Sigmoid colon (tissue), 4 donors: ENCODE data around the gene CHERP.

Source experiments
- EP300 ChIP-seq, 4 donors: sonication (generic); formaldehyde crosslinking; IDR thresholded peaks; one replicate each; pipeline ENCODE4 v1.6.1; 2017; ENCODE audit warnings: antibody characterized with exemption in 4 of 4
- POLR2A ChIP-seq, 2 donors: fragments of 450-650 bp; IDR thresholded peaks; one replicate each; pipeline ENCODE4 v1.6.1; 2016; ENCODE audit warnings: antibody characterized with exemption in 2 of 2, mild to moderate bottlenecking in 2 of 2, moderate library complexity in 2 of 2
- POLR2AphosphoS5 ChIP-seq, 4 donors: sonication (generic); formaldehyde crosslinking; IDR thresholded peaks; one replicate each; pipeline ENCODE4 v1.6.1; 2017; ENCODE audit warnings: antibody characterized with exemption in 4 of 4
- TF ChIP-seq, protein P1 (sequence below), 4 experiments: fragments of 450-650 bp in 3 of 4; fragments of 200-600 bp in 1 of 4; IDR thresholded peaks; one replicate each; pipeline ENCODE4 v1.5.1; 2016 to 2019; ENCODE audit warnings: antibody characterized with exemption in 4 of 4, mild to moderate bottlenecking in 3 of 4, moderate library complexity in 2 of 4

DNA sequence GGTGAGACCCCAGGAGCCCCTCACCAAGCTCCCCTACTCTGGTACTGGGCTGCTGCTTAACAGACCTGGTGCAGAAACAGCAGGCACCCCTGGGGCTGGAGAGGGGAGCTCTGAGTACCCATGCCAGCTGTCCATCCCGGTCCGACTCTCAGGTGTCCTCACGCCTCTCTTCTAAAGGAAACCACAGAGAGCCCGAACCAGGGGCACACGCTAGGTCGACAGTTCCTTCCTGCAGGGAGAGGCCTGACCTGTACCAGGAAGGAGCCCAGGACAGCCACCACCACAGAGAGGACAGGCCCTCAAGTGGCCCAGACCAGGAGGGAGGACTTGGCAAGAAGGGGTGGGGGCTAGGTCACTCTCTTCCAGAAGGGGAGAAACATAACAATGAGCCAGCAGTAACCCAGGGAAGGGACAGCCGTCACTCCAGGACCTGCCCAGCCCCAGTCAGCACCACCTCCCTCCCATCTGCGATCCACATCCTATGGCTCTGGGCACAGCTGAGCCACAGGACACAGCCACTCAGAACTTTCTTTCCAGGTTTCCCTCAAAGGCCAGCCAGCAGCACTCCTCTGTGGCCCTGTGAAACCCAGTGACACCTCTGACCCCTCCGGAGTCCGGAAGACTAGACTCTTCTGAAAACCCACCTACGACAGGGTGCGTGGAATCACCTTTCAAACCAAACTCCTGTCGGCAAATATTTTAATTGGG lies 43.0 kb upstream of the CHERP start:
- TF ChIP-seq, protein P1, sequence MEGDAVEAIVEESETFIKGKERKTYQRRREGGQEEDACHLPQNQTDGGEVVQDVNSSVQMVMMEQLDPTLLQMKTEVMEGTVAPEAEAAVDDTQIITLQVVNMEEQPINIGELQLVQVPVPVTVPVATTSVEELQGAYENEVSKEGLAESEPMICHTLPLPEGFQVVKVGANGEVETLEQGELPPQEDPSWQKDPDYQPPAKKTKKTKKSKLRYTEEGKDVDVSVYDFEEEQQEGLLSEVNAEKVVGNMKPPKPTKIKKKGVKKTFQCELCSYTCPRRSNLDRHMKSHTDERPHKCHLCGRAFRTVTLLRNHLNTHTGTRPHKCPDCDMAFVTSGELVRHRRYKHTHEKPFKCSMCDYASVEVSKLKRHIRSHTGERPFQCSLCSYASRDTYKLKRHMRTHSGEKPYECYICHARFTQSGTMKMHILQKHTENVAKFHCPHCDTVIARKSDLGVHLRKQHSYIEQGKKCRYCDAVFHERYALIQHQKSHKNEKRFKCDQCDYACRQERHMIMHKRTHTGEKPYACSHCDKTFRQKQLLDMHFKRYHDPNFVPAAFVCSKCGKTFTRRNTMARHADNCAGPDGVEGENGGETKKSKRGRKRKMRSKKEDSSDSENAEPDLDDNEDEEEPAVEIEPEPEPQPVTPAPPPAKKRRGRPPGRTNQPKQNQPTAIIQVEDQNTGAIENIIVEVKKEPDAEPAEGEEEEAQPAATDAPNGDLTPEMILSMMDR (IDR thresholded peaks at IDR 0.05) = no peak
- no peak for TF ChIP-seq EP300 (IDR thresholded peaks at IDR 0.05)
- TF ChIP-seq POLR2AphosphoS5 (IDR thresholded peaks at IDR 0.05) = no peak
- TF ChIP-seq POLR2A (IDR thresholded peaks at IDR 0.05) = no peak
